Measurements from ENCODE around the gene RUNX2.

RUNX2 gene

DNA sequence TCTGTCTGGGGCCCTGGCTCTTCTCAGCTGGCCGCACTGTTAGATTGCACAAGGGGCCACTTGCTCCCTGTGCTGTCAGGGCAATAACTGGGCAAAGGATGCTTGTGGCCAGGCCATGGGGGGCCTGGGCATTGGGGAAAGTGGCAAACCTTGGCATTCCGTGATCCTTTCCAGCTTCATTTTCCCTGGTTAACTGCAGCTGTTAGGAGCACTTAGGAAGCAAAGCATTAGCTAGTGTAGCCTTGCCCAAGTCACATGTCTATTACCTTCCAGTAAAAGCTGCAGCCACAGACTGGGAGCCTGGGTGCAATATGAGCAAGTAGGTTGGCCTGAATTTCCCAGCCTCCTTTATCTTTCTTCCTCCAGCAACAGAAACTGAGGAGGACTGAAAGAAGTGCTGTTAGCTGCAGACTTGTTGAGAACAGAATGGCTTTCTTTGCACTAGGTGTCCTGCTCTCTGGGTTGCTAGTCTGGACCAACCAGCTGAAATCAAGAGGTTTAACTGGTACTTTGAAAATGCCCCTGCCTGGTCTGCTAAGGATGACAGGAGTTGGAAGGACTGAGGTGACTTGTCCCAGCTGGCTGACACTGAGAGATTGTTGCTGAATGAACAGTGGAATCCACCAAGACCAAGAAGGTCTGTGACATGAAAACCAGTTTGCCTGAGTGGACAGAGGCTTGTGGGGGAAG, 361.9 kb downstream of the RUNX2 start:
- DNase-seq, result no peak

GRCh38 chr6:45690846-45691245, 362.7 kb downstream of the RUNX2 start:
- DNase-seq, result no peak

DNA sequence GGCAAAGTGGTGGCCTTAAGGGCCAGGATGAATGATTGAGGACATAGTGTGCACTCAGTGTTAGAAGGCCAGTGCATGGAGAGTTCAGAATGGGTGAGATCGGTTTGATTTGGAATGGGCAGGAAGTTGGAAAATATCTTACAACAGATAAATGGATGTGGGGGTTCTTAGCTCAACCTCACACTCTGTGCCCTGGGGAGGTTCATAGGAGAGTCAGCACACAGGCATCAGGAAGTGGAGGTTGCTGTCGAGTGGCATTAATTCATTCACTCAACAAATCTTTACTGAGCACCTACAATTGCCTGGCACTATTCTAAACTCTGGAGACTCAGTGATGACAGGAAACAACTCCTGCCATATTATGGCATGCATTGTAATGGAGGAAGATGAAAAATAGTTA, 363.3 kb downstream of the RUNX2 start:
- peak; percentile 45 for DNase-seq

DNA sequence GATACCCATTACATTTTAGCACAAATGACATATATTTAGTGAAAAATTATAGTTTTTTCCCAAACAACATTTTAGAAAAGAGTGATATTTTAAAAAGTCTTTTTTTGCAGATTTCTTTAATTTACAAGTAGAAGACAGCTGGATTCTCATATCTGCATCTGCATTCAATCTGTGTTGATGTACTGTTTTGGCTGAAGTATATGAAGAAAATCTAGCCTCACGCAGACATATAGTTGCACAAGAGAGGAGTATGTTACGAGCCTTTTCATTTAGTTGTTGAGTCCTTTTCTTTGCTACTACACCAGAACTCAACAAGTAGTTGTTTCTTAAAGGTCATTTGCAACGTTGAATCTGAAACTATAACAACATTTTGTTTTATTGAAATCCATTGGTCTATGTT, 363.9 kb downstream of the RUNX2 start:
- no peak for DNase-seq

DNA sequence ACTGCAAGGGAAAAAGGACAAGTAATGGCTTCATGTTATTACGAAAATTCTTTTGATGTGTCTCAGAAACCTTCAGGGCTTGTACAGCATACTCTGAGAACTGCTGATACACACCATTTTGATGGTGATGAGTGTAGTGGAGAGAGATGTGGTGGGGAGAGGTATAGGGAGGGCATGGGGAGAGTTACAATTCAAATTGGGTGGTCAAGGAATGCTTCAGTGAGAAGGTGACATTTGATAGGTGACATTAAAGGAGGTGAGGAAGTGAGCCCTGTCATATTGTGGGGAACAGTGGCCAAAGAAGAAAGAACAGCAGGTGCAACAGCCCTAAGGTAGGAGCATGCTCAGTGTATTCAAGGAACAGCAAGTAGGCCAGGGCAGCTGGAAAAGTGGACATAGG, 368.6 kb downstream of the RUNX2 start:
- no peak for DNase-seq

DNA sequence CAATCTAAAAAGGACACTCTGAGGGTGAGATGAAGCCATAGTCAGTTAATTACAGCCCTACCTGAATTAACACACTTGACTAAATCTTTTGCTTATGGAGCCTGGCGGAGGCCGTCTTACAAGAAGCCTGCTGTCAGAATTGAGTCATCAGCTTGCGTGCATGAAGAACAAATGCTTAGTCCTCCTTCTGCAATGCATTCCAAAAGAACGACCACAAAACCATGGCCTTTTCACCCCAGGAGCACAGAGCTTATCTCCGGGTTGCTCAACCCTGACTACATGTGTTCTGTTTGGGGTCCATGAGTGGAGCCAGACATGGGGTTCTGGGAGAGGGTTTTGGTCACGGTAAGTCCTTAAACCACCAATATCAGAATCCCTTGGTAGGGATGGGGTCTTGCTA, 369.5 kb downstream of the RUNX2 start:
- peak; percentile 98 for DNase-seq

DNA sequence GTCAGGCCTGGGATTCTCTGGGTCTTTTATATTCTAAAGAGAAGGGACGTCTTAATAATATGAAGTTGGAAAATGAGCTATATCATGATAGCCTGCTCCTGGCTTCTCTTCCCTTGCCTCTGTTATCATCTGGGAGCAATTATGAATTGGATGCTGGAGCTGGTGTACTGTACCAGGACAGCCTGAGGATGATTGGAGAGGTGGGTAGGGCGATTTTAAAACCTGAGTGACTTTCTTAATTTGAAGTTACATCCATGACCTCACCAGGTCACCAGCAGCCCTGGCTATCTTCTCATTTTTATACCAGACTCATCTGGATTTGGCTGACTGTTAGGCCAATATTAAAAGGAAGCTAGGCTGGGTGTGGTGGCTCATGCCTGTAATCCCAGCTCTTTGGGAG, 369.9 kb downstream of the RUNX2 start:
- DNase-seq, result peak; percentile 77

DNA sequence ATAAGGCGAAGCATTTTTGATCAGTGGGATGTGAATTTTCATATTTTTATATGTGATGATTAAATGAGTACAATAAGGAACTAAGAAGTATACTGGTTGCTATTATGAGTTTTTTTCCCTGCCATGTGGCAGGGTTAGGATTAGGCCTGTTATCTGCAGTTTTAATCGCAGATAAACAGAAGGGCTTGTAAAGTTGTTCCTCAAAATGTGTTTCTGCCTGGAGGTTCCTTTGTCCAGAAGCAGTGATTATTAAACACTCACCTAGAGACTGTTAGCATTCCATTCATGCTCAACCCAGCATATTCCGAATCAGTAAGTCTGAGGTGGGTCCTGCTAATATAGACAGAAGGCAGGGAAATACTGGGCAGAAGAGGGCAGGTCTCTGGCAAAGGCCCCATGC, 371.5 kb downstream of the RUNX2 start:
- DNase-seq, result no peak

GRCh38 chr6:45702849-45703739, 375.0 kb downstream of the RUNX2 start:
- DNase-seq, result peak; percentile 88

DNA sequence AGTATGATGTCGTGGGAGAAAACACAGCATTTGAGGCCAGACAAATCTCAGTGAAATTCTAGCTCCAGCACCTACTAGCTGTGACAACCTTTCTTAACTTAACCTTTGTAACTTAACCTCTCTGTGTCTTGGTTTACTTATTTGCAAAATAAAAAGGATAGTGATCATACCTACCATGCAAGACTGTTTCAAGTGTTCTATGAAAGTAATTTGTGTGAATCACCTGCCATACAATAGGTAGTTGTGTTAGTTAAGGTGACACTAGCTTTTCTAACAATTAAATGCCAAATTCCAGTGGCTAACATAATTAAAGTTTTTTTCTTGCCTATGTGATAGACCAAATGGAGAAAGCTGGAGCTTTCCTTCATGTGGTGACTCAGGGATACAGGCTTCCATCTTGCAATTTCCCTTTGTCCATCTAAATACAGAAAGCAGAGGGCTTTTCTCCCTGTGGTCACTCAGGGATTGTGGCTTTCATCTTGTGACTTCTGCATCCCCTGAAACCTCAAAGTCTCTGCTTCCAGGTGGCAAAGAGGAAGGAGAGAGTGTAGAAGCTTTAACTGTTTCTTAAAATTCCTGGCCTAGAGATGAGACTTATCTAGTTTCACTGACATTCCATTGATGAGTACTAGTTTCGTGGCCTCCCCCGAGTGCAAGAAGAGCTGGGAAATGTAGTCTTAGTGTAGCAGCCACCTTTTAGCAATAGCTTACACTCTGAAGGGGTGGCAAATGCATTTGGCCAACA, 376.1 kb downstream of the RUNX2 start:
- DNase-seq, result peak; percentile 60

DNA sequence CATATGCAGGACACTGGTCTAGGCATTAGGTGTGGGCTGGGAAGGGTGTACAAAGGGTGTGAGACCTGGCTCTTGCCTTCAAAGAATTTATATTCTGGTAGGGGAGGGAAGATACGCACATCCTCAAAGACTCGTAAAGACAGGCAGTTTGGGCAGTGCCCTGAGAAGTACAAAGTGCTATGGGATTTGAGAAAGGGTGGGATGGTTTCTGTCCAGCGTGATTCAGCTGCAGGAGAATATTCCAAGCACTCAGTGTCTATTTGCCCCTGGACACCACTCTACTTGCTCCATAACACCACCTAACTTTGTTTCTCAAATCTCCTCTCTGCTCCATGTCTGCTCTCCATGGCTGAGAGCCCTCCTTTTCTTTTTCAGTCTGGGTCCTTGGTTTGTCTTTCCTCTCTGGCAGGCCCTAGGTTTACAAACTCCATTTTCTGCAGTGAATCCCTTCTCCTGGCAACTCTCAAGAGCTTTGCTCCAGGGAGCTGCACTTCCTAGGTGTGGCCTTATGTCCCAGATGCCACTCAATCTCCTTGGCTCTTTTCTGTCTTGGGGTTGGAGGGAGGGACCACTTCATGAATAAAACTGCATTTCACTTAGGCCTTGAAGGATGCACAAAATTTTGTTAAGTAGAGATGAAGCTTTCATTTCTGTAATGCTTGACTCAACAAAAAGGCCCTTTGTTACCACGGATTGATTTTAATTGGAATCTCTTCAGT, 377.2 kb downstream of the RUNX2 start:
- DNase-seq, result no peak

DNA sequence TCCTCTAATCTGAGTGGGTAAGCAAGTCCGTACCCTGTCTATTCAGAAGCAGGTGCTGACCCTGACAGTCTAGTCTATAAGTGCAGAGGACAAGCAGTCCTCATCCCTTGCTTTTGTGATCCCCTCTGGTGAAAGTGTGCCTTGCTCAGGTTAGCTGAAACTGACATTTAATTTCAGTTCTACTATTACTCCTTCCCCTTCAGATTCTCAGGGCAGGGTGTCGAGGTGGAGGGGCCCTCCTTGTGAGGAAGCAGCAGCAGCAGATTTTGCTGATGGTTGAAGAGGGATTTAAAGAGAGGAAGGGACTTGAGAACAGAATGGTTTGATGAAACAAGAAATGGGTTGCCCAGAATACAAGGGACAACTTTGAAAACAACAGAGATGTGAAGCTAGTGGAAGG, 378.2 kb downstream of the RUNX2 start:
- no peak for DNase-seq

DNA sequence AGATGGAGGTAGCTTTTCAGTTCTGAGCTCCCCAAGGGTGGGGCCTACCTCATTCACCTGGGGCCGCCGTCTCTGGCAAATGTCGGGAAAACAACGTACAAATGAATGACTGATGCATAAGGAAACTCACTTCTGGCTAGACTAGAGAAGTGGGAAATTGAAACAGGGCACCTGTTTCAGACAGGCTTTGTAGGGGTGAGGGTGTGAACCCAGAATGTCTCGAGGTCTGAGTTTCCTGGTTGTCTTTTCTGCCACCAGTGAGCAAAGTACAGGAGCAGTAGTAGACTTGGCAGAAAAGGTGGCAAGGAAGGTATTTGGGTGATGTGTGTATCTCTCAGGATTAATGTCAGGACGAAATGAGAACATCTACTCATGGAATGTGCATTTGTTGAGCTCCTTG, 379.0 kb downstream of the RUNX2 start:
- no peak for DNase-seq

DNA sequence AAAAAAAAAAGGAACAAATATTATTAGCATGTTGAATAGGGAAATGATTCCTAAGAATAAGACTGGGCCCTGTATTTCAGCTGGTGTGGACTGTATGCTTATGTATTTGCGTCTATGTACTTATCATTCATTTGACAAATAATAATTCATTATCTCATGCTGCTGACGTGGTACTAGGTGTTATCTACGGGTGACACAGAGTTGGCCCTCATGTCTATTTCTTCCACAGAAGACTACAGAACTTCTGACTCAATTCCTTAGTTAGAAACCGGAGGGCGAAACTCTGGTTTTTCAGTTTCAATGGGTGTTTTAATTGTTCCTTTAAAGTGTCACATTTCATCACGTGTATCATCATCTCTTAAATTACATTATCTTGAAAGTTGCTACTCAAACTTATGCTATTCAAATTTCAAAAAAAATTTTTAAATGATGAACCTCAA, 381.7 kb downstream of the RUNX2 start:
- DNase-seq, result no peak

DNA sequence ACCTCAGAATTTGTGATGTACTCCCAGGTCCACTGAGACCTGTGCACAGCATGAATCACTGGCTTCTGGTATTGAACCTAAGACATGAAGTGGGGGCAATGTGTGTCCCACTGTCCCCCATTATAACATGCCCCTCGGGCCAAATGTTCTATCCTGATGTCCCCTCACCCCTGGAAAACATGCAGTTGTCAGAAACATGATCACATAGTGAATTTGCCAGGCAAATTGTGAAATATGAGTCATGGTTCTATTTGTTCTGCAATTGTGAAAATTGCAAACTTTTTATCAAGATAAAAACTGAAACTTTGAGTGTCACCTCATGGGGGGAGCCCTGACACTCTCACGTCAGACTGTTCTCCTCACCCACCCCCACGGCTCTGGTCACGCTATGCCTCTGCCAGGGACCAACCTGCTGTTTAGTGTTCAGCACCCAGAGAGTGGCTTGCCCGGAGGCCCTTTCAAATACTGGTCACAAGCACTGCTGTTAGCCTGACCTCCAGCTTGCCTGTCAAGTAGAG, 382.2 kb downstream of the RUNX2 start:
- DNase-seq, result peak; percentile 25

- DNase-seq, result no peak
Observed at GRCh38 chr6:45712076-45712475, 383.9 kb downstream of the RUNX2 start.

DNA sequence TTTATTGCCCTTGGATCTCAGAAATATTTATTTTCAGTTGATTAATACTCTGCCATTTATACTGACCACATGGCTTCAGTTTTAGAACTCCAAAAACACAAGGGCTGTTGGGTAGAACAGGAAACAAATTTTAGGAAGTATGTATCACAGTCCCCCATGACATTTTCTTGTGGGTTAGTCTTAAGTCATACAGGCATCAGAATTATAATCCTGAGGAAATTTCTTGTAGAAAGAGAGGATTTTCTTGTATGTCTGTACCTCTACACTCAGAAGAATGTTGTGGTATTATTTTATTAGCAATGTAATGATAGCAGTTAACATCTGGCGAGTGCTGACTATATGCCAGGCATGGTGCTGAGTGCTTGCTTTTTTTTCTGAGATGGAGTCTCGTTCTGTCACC, 384.7 kb downstream of the RUNX2 start:
- DNase-seq, result peak; percentile 73
